Liver (tissue), 9 donors: ENCODE results near the gene ABLIM1. TPM values are rescaled to one million over a fixed set of nuclear protein-coding genes. Genes with fewer than 3 reads are reported as not detected.
A peak's percentile ranks its signal among the peaks of the same experiment; 100 is the strongest.

Experiments
- DNase-seq: peaks from one replicate; pipeline ENCODE4 v3.0.0-alpha.2; 2017; ENCODE audit warnings: low spot score
- H3K27ac ChIP-seq, 2 donors: one replicate each; pipeline ENCODE4 v1.7.0; 2013; ENCODE audit warnings: inconsistent platforms in 2 of 2, low read length in 2 of 2, control low read depth in 1 of 2, low read depth in 1 of 2, mild to moderate bottlenecking in 1 of 2
- H3K27me3 ChIP-seq, 4 donors: one replicate each; pipeline versions ENCODE4 v1.6.1 to v1.7.0; 2013; ENCODE audit warnings: low read length in 3 of 4, inconsistent platforms in 1 of 4, mild to moderate bottlenecking in 1 of 4, moderate library complexity in 1 of 4; ENCODE audit not compliant: control insufficient read depth in 4 of 4, insufficient read depth in 4 of 4
- H3K36me3 ChIP-seq, 4 donors: one replicate each; pipeline versions ENCODE4 v1.6.1 to v1.7.0; 2013; ENCODE audit warnings: low read length in 3 of 4, mild to moderate bottlenecking in 3 of 4, low read depth in 1 of 4, moderate library complexity in 1 of 4; ENCODE audit not compliant: control insufficient read depth in 4 of 4, insufficient read depth in 3 of 4
- H3K4me1 ChIP-seq, 4 donors: one replicate each; pipeline versions ENCODE4 v1.6.1 to v1.7.0; 2013; ENCODE audit warnings: low read length in 3 of 4, mild to moderate bottlenecking in 3 of 4, moderate library complexity in 1 of 4; ENCODE audit not compliant: control insufficient read depth in 4 of 4, insufficient read depth in 4 of 4
- H3K4me3 ChIP-seq, 3 donors: one replicate each; pipeline versions ENCODE4 v1.6.1 to v1.7.0; 2013; ENCODE audit warnings: low read length in 3 of 3, control low read depth in 1 of 3, low read depth in 1 of 3, mild to moderate bottlenecking in 1 of 3
- H3K9ac ChIP-seq, 2 donors: one replicate each; pipeline ENCODE4 v1.7.0; 2013; ENCODE audit warnings: low read length in 2 of 2, mild to moderate bottlenecking in 2 of 2, moderate library complexity in 2 of 2, control low read depth in 1 of 2, low read depth in 1 of 2
- H3K9me3 ChIP-seq, 4 donors: one replicate each; pipeline versions ENCODE4 v1.6.1 to v1.7.0; 2013; ENCODE audit warnings: low read length in 3 of 4; ENCODE audit not compliant: control insufficient read depth in 4 of 4
- ATF3 ChIP-seq: IDR thresholded peaks from 2 replicates; pipeline ENCODE4 v1.6.1; 2016; ENCODE audit warnings: antibody characterized with exemption
- CTCF ChIP-seq: fragments of 150-350 bp; IDR thresholded peaks from 2 replicates; pipeline ENCODE4 v1.5.1; 2017; ENCODE audit warnings: improper control_type of control experiment, low read depth, low read length; ENCODE audit not compliant: missing input control
- EGR1 ChIP-seq, 2 donors: IDR thresholded peaks; 2 replicates each; pipeline ENCODE4 v1.6.1; 2016 to 2018; ENCODE audit warnings: antibody characterized with exemption in 2 of 2, low read depth in 2 of 2
- FOXA1 ChIP-seq: IDR thresholded peaks from 2 replicates; pipeline ENCODE4 v1.6.1; 2016; ENCODE audit warnings: antibody characterized with exemption
- FOXA2 ChIP-seq: IDR thresholded peaks from 2 replicates; pipeline ENCODE4 v1.6.1; 2016; ENCODE audit warnings: antibody characterized with exemption
- GABPA ChIP-seq, 2 donors: IDR thresholded peaks in 1 of 2; conservative IDR thresholded peaks in 1 of 2; 2 replicates each; pipeline ENCODE4 v1.6.1; 2016; ENCODE audit warnings: antibody characterized with exemption in 2 of 2, mild to moderate bottlenecking in 1 of 2, moderate library complexity in 1 of 2
- HNF4A ChIP-seq, 2 donors: conservative IDR thresholded peaks; 2 replicates each; pipeline ENCODE4 v1.6.1; 2016; ENCODE audit warnings: antibody characterized with exemption in 2 of 2, mild to moderate bottlenecking in 2 of 2
- HNF4G ChIP-seq: IDR thresholded peaks from 2 replicates; pipeline ENCODE4 v1.6.1; 2016; ENCODE audit warnings: antibody characterized with exemption
- JUND ChIP-seq, 2 donors: IDR thresholded peaks; 2 replicates each; pipeline ENCODE4 v1.6.1; 2016; ENCODE audit warnings: antibody characterized with exemption in 2 of 2
- MAX ChIP-seq: IDR thresholded peaks from 2 replicates; pipeline ENCODE4 v1.6.1; 2016; ENCODE audit warnings: antibody characterized with exemption
- RAD21 ChIP-seq, 2 donors: IDR thresholded peaks; 2 replicates each; pipeline ENCODE4 v1.6.1; 2016; ENCODE audit warnings: antibody characterized with exemption in 2 of 2, mild to moderate bottlenecking in 2 of 2
- RXRA ChIP-seq, 2 donors: IDR thresholded peaks; 2 replicates each; pipeline ENCODE4 v1.6.1; 2017 to 2018; ENCODE audit warnings: antibody characterized with exemption in 2 of 2, mild to moderate bottlenecking in 1 of 2
- SP1 ChIP-seq: IDR thresholded peaks from 2 replicates; pipeline ENCODE4 v1.6.1; 2018; ENCODE audit warnings: antibody characterized with exemption, mild to moderate bottlenecking
- TAF1 ChIP-seq: conservative IDR thresholded peaks from 2 replicates; pipeline ENCODE4 v1.6.1; 2016; ENCODE audit warnings: antibody characterized with exemption, mild to moderate bottlenecking
- YY1 ChIP-seq: IDR thresholded peaks from 2 replicates; pipeline ENCODE4 v1.6.1; 2016; ENCODE audit warnings: antibody characterized with exemption, mild to moderate bottlenecking
- ZBTB33 ChIP-seq: IDR thresholded peaks from 2 replicates; pipeline ENCODE4 v1.6.1; 2016; ENCODE audit warnings: antibody characterized with exemption
- WGBS: extraction: QIAGEN DNeasy Blood & Tissue Kit; methylation state at CpG from one replicate; pipeline ENCODE4 v1.1.7; 2013; 5-methylcytosine and 5-hydroxymethylcytosine counted together
- polyA plus RNA-seq, 2 donors: library from polyadenylated mRNA; stranded (reverse) in 1 of 2; unstranded in 1 of 2; fragments of 200-250 nt in 1 of 2; fragments of >200 nt in 1 of 2; fragmentation: Nextera tagmentation in 1 of 2; extraction: Ambion mirVana in 1 of 2; gene quantifications; one replicate each; pipeline versions ENCODE4 v1.2.1 to v1.2.3, GENCODE V29; 2013 to 2015
- total RNA-seq, 2 donors: library from RNA; depleted of rRNA; stranded (reverse); fragments of >200 nt; gene quantifications; one replicate each; pipeline ENCODE4 v1.2.3, GENCODE V29; 2014
- TF ChIP-seq, protein P1 (sequence below): IDR thresholded peaks from 2 replicates; pipeline ENCODE4 v1.6.1; 2016; ENCODE audit warnings: antibody characterized with exemption, mild to moderate bottlenecking
- donor health status: healthy.
- donor health status: healthy.
- donor health status: healthy.
- donor health status: healthy.
- donor health status: healthy.

The ABLIM1 gene
- total and polyA plus RNA-seq, 4 donors: 10.9 to 31.3 (median 13.1) TPM

GRCh38 chr10:114471906-114472876, 185.9 kb downstream of the ABLIM1 start:
- Histone ChIP-seq H3K27me3 (no peaks in the 10 kb centered on the region), H3K36me3 (peaks cover 0 to 10% (median 3%) of the 10 kb centered on the region in 4 donors), H3K4me1 (peaks cover 0 to 29% (median 24%) of the 10 kb centered on the region in 4 donors), H3K4me3 (no peak overlapping the region), H3K9me3 (no peaks in the 10 kb centered on the region), H3K9ac (peak overlapping the region in 1 of 2 donors; percentile 28), H3K27ac (peak overlapping the region; percentile 44 to 59)
- no peak for DNase-seq
- TF ChIP-seq FOXA2 (no peak), RXRA (IDR thresholded peaks at IDR 0.05) (peak; percentile 19 to 20), CTCF (no peak), YY1 (no peak), HNF4A (conservative IDR thresholded peaks at IDR 0.05) (peak; percentile 21 to 35), ATF3 (no peak)
- TF ChIP-seq, protein P1, sequence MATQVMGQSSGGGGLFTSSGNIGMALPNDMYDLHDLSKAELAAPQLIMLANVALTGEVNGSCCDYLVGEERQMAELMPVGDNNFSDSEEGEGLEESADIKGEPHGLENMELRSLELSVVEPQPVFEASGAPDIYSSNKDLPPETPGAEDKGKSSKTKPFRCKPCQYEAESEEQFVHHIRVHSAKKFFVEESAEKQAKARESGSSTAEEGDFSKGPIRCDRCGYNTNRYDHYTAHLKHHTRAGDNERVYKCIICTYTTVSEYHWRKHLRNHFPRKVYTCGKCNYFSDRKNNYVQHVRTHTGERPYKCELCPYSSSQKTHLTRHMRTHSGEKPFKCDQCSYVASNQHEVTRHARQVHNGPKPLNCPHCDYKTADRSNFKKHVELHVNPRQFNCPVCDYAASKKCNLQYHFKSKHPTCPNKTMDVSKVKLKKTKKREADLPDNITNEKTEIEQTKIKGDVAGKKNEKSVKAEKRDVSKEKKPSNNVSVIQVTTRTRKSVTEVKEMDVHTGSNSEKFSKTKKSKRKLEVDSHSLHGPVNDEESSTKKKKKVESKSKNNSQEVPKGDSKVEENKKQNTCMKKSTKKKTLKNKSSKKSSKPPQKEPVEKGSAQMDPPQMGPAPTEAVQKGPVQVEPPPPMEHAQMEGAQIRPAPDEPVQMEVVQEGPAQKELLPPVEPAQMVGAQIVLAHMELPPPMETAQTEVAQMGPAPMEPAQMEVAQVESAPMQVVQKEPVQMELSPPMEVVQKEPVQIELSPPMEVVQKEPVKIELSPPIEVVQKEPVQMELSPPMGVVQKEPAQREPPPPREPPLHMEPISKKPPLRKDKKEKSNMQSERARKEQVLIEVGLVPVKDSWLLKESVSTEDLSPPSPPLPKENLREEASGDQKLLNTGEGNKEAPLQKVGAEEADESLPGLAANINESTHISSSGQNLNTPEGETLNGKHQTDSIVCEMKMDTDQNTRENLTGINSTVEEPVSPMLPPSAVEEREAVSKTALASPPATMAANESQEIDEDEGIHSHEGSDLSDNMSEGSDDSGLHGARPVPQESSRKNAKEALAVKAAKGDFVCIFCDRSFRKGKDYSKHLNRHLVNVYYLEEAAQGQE: no peak
- 68% methylated on average over 11 of the region's 11 CpGs for WGBS

DNA sequence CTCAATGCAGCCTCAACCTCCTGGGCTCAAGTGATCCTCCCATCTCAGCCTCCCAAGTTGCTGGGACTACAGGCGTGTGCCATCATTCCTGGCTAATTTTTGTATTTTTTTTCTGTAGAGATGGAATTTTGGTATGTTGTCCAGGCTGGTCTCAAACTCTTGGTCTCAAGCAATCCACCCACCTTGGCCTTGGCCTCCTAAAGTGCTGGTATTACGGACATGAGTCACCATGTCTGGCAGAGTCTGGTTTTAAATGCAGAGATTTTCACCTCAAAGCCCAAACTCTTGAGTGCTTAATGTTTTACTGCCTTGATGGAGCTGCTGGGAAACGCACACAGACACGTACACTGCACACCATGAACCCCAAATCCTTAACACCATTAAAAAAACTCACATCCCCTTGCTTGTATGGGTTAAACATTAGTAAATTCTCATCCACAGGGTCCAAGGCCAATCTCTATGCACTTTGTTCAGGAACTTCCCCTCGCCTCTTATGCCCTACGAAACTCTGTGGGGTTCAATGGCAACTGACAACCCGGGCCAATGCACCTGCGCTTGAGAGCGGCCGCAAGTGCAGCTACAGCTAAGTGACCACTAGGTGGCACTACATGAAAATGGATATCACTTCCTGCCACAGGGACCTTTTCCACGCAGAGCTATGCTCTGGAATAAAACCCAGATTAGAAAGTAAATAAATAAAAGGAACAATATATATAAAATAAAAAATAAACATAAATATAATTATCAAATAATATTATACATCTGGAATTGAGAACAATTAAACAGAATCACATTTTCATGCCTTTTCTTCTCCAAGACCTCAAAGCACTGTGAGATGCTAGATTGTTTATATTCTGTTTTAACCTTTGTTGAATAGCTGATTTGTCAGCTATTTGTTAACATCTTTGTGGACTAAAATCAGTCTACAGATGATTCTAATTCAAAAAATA, 186.8 kb downstream of the ABLIM1 start:
- WGBS: 33% methylated on average over 11 of the region's 11 CpGs
- peaks cover 0 to 29% (median 24%) of the 10 kb centered on the region in 4 donors for H3K4me1 ChIP-seq
- no peaks in the 10 kb centered on the region for H3K27me3 ChIP-seq
- peak; percentile 60 for DNase-seq
- peaks cover 0 to 10% (median 3%) of the 10 kb centered on the region in 4 donors for H3K36me3 ChIP-seq
- H3K27ac ChIP-seq: no peak overlapping the region
- no peak overlapping the region for H3K9ac ChIP-seq
- no peak overlapping the region for H3K4me3 ChIP-seq
- H3K9me3 ChIP-seq: no peaks in the 10 kb centered on the region
- TF ChIP-seq SP1 (peak; percentile 54), HNF4G (peak; percentile 42), TAF1 (no peak), HNF4A (conservative IDR thresholded peaks at IDR 0.05) (peak; percentile 38 to 88), ZBTB33 (no peak), YY1 (no peak), EGR1 (IDR thresholded peaks at IDR 0.05; ENCODE audit: low read depth in 2 of 2) (no peak), FOXA2 (no peak), MAX (no peak), FOXA1 (no peak), CTCF (peak; percentile 84), JUND (IDR thresholded peaks at IDR 0.05) (no peak), GABPA (IDR thresholded peaks at IDR 0.05 in 1 of 2, conservative IDR thresholded peaks at IDR 0.05 in 1 of 2) (no peak), RAD21 (IDR thresholded peaks at IDR 0.05) (peak; percentile 90 to 92), ATF3 (no peak)
